ENCODE data around the gene MPC1. TPM values are rescaled to one million over a fixed set of nuclear protein-coding genes. Genes with fewer than 3 reads are reported as not detected.

Gene MPC1
- total and polyA plus RNA-seq, 7 donors = 76.2 to 193 (median 136) TPM

DNA sequence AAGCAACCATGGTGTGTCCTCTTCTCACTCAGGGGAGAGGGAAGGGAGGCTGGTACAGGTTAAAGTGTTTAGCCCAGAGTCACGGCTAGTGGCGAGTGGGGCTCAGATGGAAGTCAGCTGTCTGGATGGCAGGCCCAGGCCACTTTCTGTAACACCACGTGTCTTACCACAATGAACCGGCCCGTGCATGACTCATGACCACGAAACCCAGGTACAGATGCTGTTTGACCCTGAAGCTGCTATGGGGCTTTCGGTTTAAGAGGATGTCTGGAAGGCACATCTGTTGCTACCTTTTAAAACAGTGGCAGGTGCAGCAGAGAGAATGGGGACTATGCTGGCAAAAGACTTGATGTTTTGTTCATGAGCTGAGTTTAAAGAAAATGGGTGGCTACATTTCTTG, 36.5 kb upstream of the MPC1 start:
- Histone ChIP-seq H3K4me1 (no peaks in the 10 kb centered on the region), H3K9me3 (no peaks in the 10 kb centered on the region), H3K4me3 (no peak overlapping the region), H3K27me3 (ENCODE audit: insufficient read depth in 3 of 3, low read length in 2 of 3) (no peaks in the 10 kb centered on the region), H3K27ac (no peak overlapping the region), H3K36me3 (ENCODE audit: insufficient read depth in 1 of 2, low read depth in 1 of 2) (peaks cover 0 to 68% of the 10 kb centered on the region in 2 donors)
- 84 to 88% (median 84%) methylated on average over 7 of the region's 7 CpGs for WGBS, 3 donors
- TF ChIP-seq CTCF (IDR thresholded peaks at IDR 0.05) = no peak
- no peak for ATAC-seq
- intact Hi-C loops (cut with DNase I) = no loop called here
- DNase-seq = peak in 1 of 2 donors; percentile 1

DNA sequence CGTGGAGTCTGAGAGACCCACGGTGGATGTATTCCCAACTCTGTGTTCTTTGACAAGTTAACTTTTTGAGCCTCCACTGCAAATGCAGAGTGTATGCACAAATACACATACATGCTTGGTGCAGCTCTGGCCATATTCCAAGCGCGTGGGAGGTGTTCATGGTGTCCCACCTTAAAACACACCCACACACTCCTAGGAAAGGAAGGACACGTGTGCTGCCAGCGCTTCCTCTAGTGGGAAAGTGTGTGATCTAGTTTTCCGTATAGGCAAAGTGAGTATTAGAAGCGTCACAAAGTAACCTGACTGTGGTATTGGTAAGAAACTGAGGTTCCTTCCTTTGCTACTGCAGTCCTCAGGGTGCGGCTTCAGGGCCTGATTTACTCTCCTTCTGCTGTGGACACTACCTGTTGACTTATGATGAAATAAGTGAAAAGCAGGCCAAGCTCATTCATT, 36.0 kb upstream of the MPC1 start:
- 93 to 95% (median 93%) methylated on average over 9 of the region's 9 CpGs for WGBS, 3 donors
- Histone ChIP-seq H3K27me3 (ENCODE audit: insufficient read depth in 3 of 3, low read length in 2 of 3) (no peaks in the 10 kb centered on the region), H3K9me3 (no peaks in the 10 kb centered on the region), H3K4me1 (no peaks in the 10 kb centered on the region), H3K27ac (no peak overlapping the region), H3K4me3 (no peak overlapping the region), H3K36me3 (ENCODE audit: insufficient read depth in 1 of 2, low read depth in 1 of 2) (peaks cover 0 to 69% of the 10 kb centered on the region in 2 donors)
- ATAC-seq (no peak), DNase-seq (peak in 1 of 2 donors; percentile 17)
- TF ChIP-seq CTCF (IDR thresholded peaks at IDR 0.05) = no peak
- intact Hi-C loops (cut with DNase I) = no loop called here

- ATAC-seq (no peak), DNase-seq (peak in 1 of 2 donors; percentile 3)
- whole genome bisulfite sequencing, 3 donors = 84 to 94% (median 86%) methylated on average over 6 of the region's 6 CpGs
- H3K27ac ChIP-seq = no peak overlapping the region
- TF ChIP-seq CTCF (IDR thresholded peaks at IDR 0.05) = no peak
- no peaks in the 10 kb centered on the region for H3K27me3 ChIP-seq (ENCODE audit: insufficient read depth in 3 of 3, low read length in 2 of 3)
- intact Hi-C loops (cut with DNase I) = no loop called here
- H3K36me3 ChIP-seq (ENCODE audit: insufficient read depth in 1 of 2, low read depth in 1 of 2) = peaks cover 0 to 70% of the 10 kb centered on the region in 2 donors
- no peak overlapping the region for H3K4me3 ChIP-seq
- H3K9me3 ChIP-seq = no peaks in the 10 kb centered on the region
- H3K4me1 ChIP-seq = no peaks in the 10 kb centered on the region
These were observed 34.5 kb upstream of the MPC1 start for GRCh38 chr6:166417285-166417691.

- Histone ChIP-seq H3K4me3 (no peak overlapping the region), H3K27ac (no peak overlapping the region), H3K27me3 (ENCODE audit: insufficient read depth in 3 of 3, low read length in 2 of 3) (no peaks in the 10 kb centered on the region), H3K9me3 (no peaks in the 10 kb centered on the region), H3K36me3 (ENCODE audit: insufficient read depth in 1 of 2, low read depth in 1 of 2) (peaks cover 0 to 80% of the 10 kb centered on the region in 2 donors), H3K4me1 (no peaks in the 10 kb centered on the region)
- 73 to 94% (median 84%) methylated on average over 5 of the region's 5 CpGs for WGBS, 3 donors
- intact Hi-C loops (cut with DNase I) = no loop called here
- no peak for ATAC-seq
- no peak for TF ChIP-seq CTCF (IDR thresholded peaks at IDR 0.05)
- no peak for DNase-seq
These were observed 33.1 kb upstream of the MPC1 start for GRCh38 chr6:166415833-166416347.

GRCh38 chr6:166415306-166415705, 32.6 kb upstream of the MPC1 start:
- no peak overlapping the region for H3K27ac ChIP-seq
- peaks cover 0 to 77% of the 10 kb centered on the region in 2 donors for H3K36me3 ChIP-seq (ENCODE audit: insufficient read depth in 1 of 2, low read depth in 1 of 2)
- H3K9me3 ChIP-seq = no peaks in the 10 kb centered on the region
- DNase-seq = no peak
- no peak for TF ChIP-seq CTCF (IDR thresholded peaks at IDR 0.05)
- H3K4me1 ChIP-seq = no peaks in the 10 kb centered on the region
- H3K4me3 ChIP-seq = no peak overlapping the region
- intact Hi-C loops (cut with DNase I) = no loop called here
- no peak for ATAC-seq
- WGBS, 3 donors = 77 to 89% (median 86%) methylated on average over 5 of the region's 5 CpGs
- no peaks in the 10 kb centered on the region for H3K27me3 ChIP-seq (ENCODE audit: insufficient read depth in 3 of 3, low read length in 2 of 3)
